ENCODE measurements around the gene SNAP29. TPM values are rescaled to one million over a fixed set of nuclear protein-coding genes. Genes with fewer than 3 reads are reported as not detected.
"Not testable (repeated sequence)": the region's sequence is repeated elsewhere in the genome, so short reads cannot be mapped to it uniquely, and the experiment has no call there.

Gene SNAP29
- total and polyA plus RNA-seq, 9 of the 15 experiments (the other 6 are each of a cell fraction or from before 2014, with no cell fraction given) = 19.5 to 250 (median 75.9) TPM

- not testable (repeated sequence) for H3K9me3 ChIP-seq (replicated peaks; ENCODE audit: control insufficient read depth, insufficient read depth, low read depth, low read length)
- TF ChIP-seq LARP7 (IDR thresholded peaks at IDR 0.05) = peak; percentile 92
- peak; percentile 55 for TF ChIP-seq POLR2A (conservative IDR thresholded peaks at IDR 0.05)
- 0 out of 2 replicates have a peak, but pooled peaks have one; percentile 45 for TF ChIP-seq HLTF (IDR thresholded peaks at IDR 0.05)
- TF ChIP-seq ARNT (IDR thresholded peaks at IDR 0.05) = 0 out of 4 replicates have a peak, but pooled peaks of 1 of the 2 experiments have one; percentile 27
- TF ChIP-seq NCOA4 (IDR thresholded peaks at IDR 0.05; ENCODE audit: partially characterized antibody) = peak; percentile 63
- peak in 1 of 2 experiments; percentile 41; a peak in 1 of 4 replicates for TF ChIP-seq HDAC1 (IDR thresholded peaks at IDR 0.05)
- peak; percentile 19 for TF ChIP-seq POLR2B (IDR thresholded peaks at IDR 0.05; ENCODE audit: low read depth, partially characterized antibody)
- TF ChIP-seq MTA1 (IDR thresholded peaks at IDR 0.05; ENCODE audit: borderline replicate concordance) = peak; percentile 37; the same call in 1 of the 2 replicates
- TF ChIP-seq ZFP91 (CRISPR knock-in tag; IDR thresholded peaks at IDR 0.05) = 0 out of 2 replicates have a peak, but pooled peaks have one; percentile 53
- TF ChIP-seq DNMT1 (IDR thresholded peaks at IDR 0.05) = 0 out of 2 replicates have a peak, but pooled peaks have one; percentile 69
- peak; percentile 50 for TF ChIP-seq SUPT5H (IDR thresholded peaks at IDR 0.05)
- TF ChIP-seq TRIM25 (IDR thresholded peaks at IDR 0.05; ENCODE audit: borderline replicate concordance) = 0 out of 2 replicates have a peak, but pooled peaks have one; percentile 22
- TF ChIP-seq E2F1 (CRISPR knock-in tag; IDR thresholded peaks at IDR 0.05) = 0 out of 2 replicates have a peak, but pooled peaks have one; percentile 12
- TF ChIP-seq ETS2 (tag; IDR thresholded peaks at IDR 0.05; ENCODE audit: borderline replicate concordance, poor library complexity, severe bottlenecking) = peak; percentile 51
- TF ChIP-seq NKRF (IDR thresholded peaks at IDR 0.05; ENCODE audit: borderline replicate concordance) = peak; percentile 52; the same call in 1 of the 2 replicates
Observed at GRCh38 chr22:20939457-20940185, 80.8 kb downstream of the SNAP29 start.

More at GRCh38 chr22:20939457-20940185, 80.8 kb downstream of the SNAP29 start:
- BruUV-seq (replicated peaks); H3K27ac ChIP-seq (ENCODE audit: extremely low read depth, low read depth, low read length); H3K27me3 ChIP-seq (ENCODE audit: control insufficient read depth in 2 of 2, insufficient read depth in 2 of 2, low read length in 2 of 2); H3K9ac ChIP-seq (ENCODE audit: insufficient read depth in 1 of 2, low read depth in 2 of 2, low read length in 2 of 2); H2AFZ ChIP-seq (ENCODE audit: low read depth, low read length); intact Hi-C loops (cut with micrococcal nuclease); H3K4me2 ChIP-seq (ENCODE audit: insufficient read depth, low read length); FAIRE-seq; DNase-seq (ENCODE audit: extremely low read depth in 1 of 4, low spot score in 3 of 4); in situ Hi-C loops (cut with MboI); H3K4me3 ChIP-seq: not testable (repeated sequence)
- peaks cover 97% of the 10 kb centered on the region for H3K79me2 ChIP-seq (ENCODE audit: control insufficient read depth, insufficient read depth, low read length)
- H4K20me1 ChIP-seq (replicated peaks; ENCODE audit: control insufficient read depth, insufficient read depth, low read length) = peaks cover 95% of the 10 kb centered on the region
- ChIA-PET POLR2A (interaction anchor here (0.7 to 64.4 kb wide), 6 partner anchors 12 to 1151 kb away, joined by 3 to 1556 read pairs (median 4); partner anchors contain the start of genes AIFM3, CRKL, LZTR1 and MAPK1), CTCF (ENCODE audit: low intra/inter-chr PET ratio) (interaction anchor here (0.6 kb wide), 2 partner anchors 13 to 349 kb away, joined by 3 read pairs; no protein-coding TSS in a partner anchor)
- peak; percentile 5; the same call in 1 of the 3 replicates for ATAC-seq
- H3K4me1 ChIP-seq (replicated peaks in 1 of 2; ENCODE audit: control insufficient read depth in 2 of 2, insufficient read depth in 2 of 2, low read length in 2 of 2) = peaks cover 17 to 41% of the 10 kb centered on the region in 2 experiments
- H3K36me3 ChIP-seq (ENCODE audit: control insufficient read depth, insufficient read depth, low read length) = peaks cover 87% of the 10 kb centered on the region
- peaks cover 39% of the 10 kb centered on the region for H3K9me1 ChIP-seq (ENCODE audit: control insufficient read depth, insufficient read depth, low read length)
- WGBS (ENCODE audit: insufficient coverage, low coverage, missing lambda C conversion rate) = 95% methylated on average over 14 of the region's 14 CpGs
